Upper lobe of left lung (tissue), 4 donors: ENCODE measurements around the gene FAM3B.

ENCODE experiments used
- POLR2A ChIP-seq, 4 donors: fragments of 450-650 bp; IDR thresholded peaks; one replicate each; pipeline ENCODE4 v1.5.1; 2016 to 2017; ENCODE audit warnings: antibody characterized with exemption in 4 of 4, mild to moderate bottlenecking in 2 of 4
- POLR2AphosphoS5 ChIP-seq, 2 donors: sonication (generic); formaldehyde crosslinking; IDR thresholded peaks; one replicate each; pipeline ENCODE4 v1.5.1; 2017; ENCODE audit warnings: antibody characterized with exemption in 2 of 2
- TF ChIP-seq, protein P1 (sequence below), 6 experiments: fragments of 450-650 bp in 4 of 6; fragments of 200-600 bp in 2 of 6; sonication (generic) in 2 of 6; IDR thresholded peaks; one replicate each; pipeline ENCODE4 v1.5.1; 2016 to 2019; ENCODE audit warnings: antibody characterized with exemption in 6 of 6

GRCh38 chr21:41362605-41363369 lies 46.2 kb downstream of the FAM3B start:
- TF ChIP-seq, protein P1, sequence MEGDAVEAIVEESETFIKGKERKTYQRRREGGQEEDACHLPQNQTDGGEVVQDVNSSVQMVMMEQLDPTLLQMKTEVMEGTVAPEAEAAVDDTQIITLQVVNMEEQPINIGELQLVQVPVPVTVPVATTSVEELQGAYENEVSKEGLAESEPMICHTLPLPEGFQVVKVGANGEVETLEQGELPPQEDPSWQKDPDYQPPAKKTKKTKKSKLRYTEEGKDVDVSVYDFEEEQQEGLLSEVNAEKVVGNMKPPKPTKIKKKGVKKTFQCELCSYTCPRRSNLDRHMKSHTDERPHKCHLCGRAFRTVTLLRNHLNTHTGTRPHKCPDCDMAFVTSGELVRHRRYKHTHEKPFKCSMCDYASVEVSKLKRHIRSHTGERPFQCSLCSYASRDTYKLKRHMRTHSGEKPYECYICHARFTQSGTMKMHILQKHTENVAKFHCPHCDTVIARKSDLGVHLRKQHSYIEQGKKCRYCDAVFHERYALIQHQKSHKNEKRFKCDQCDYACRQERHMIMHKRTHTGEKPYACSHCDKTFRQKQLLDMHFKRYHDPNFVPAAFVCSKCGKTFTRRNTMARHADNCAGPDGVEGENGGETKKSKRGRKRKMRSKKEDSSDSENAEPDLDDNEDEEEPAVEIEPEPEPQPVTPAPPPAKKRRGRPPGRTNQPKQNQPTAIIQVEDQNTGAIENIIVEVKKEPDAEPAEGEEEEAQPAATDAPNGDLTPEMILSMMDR (IDR thresholded peaks at IDR 0.05): no peak
- TF ChIP-seq POLR2A (IDR thresholded peaks at IDR 0.05) (no peak), POLR2AphosphoS5 (IDR thresholded peaks at IDR 0.05) (no peak)
